Skeletal muscle cell (primary cell): ENCODE measurements around the gene ORC3.
A peak's percentile ranks its signal among the peaks of the same experiment; 100 is the strongest.
"Not testable (repeated sequence)": the region's sequence is repeated elsewhere in the genome, so short reads cannot be mapped to it uniquely, and the experiment has no call there.

ENCODE experiments used
- DNase-seq: peaks from one replicate; pipeline ENCODE4 v3.0.0-alpha.2; 2010; ENCODE audit warnings: low read depth
- H3K4me3 ChIP-seq: 2 replicates; pipeline ENCODE4 v1.5.1; 2011; ENCODE audit warnings: low read depth, mild to moderate bottlenecking, control low read depth, low read length, moderate library complexity

The ORC3 gene

DNA sequence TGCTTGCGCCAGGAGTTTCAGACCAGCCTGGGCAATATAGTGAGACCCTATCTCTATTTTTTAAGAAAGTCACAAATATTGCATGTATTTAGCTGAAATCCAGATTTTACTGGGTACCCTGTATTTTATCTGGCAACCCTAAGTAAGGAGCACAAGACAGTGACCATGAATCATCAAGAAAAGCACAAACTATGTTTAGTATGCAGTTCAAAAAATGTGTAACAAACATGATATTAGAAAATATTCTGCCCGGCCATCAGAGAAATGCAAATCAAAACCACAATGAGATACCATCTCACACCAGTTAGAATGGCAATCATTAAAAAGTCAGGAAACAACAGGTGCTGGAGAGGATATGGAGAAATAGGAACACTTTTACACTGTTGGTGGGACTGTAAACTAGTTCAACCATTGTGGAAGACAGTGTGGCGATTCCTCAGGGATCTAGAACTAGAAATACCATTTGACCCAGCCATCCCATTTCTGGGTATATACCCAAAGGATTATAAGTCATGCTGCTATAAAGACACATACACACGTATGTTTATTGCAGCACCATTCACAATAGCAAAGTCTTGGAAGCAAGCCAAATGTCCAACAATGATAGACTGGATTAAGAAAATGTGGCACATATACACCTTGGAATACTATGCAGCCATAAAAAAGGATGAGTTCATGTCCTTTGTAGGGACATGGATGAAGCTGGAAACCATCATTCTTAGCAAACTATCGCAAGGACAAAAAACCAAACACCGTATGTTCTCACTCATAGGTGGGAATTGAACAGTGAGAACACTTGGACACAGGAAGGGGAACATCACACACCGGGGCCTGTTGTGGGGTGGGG is 118.9 kb downstream of the ORC3 start:
- DNase-seq, H3K4me3 ChIP-seq: not testable (repeated sequence)

DNA sequence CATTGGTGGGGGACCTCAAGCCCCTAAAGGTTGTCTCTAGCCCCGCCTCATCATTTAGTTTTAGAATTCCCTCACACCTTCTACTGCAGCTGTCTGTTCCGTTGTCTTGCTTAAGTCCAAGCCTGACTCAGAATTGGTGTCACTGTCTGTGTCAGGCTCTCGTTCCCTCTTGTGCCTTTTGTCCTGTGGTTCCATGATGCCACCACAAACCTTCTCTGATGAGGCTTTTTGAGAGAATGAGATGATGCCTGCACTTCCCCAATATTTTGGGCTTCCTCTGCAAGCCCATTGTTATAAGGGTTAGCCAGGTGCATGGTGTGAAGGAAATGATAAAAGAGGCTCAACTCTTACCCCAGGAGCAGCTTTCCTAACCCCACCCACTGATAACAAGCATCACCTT is 120.2 kb downstream of the ORC3 start:
- no peak for DNase-seq

GRCh38 chr6:87712713-87713112 is 122.8 kb downstream of the ORC3 start:
- DNase-seq, H3K4me3 ChIP-seq: not testable (repeated sequence)

More for the DNA sequence above, 120.2 kb downstream of the ORC3 start:
- H3K4me3 ChIP-seq, result no peak overlapping the region

DNA sequence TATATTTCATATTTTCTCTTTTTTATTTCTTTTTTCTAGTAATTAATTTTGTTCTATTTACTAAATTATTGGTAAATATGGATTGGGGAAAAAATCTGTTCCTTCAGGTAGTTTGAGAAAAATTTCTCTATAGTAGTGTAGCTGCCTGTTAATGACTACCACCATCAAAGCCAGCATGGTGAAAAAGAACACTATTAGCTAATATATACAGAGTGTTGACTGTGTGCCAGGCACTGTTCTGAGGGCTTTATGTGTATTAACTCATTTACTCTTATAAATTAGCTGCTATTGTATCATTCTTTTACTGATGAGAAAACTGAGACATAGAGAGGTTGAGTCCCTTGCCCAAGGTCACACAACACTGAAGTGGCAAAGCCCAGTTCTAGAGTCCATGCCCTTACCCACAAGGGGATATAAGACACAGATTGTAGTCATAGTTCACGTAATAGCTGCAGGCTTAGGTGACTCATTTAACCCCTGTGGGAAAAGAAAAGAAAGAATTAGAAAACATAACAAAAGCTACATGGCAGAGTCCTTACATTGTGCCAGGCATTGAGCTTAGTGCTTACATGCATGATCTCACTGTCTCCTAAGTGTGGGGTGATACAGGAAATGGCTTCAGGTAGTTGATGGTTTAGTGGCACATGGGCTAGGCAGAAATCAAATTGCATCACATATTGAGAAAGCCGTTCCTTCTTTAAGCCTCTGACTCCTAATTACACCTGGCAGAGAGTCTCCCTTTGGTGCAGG is 124.3 kb downstream of the ORC3 start:
- peak; percentile 85 for DNase-seq

More for the DNA sequence above, 124.3 kb downstream of the ORC3 start:
- H3K4me3 ChIP-seq, result no peak overlapping the region
